Prostate gland (tissue), 2 donors: ENCODE data around the gene MVB12B. TPM values are rescaled to one million over a fixed set of nuclear protein-coding genes. Genes with fewer than 3 reads are reported as not detected.

Experiments used
- DNase-seq: peaks from one replicate; pipeline ENCODE4 v3.0.0-alpha.2; 2019; ENCODE audit warnings: low spot score
- H3K27ac ChIP-seq, 2 donors: fragments of 200-600 bp; sonication (generic); 2 replicates each; pipeline ENCODE4 v1.5.1; 2017 to 2019
- H3K27me3 ChIP-seq: fragments of 200-600 bp; sonication (generic); replicated peaks from 2 replicates; pipeline ENCODE4 v1.5.1; 2019; ENCODE audit not compliant: insufficient read depth
- H3K36me3 ChIP-seq, 2 donors: fragments of 200-600 bp; sonication (generic); 1 replicate in 1 of 2; 2 replicates in 1 of 2; pipeline versions ENCODE4 v1.5.1 to v1.8.1; 2017 to 2019
- H3K4me1 ChIP-seq: fragments of 200-600 bp; sonication (generic); replicated peaks from 2 replicates; pipeline ENCODE4 v1.5.1; 2019
- H3K4me3 ChIP-seq, 2 donors: fragments of 200-600 bp; sonication (generic); 2 replicates each; pipeline ENCODE4 v1.5.1; 2017 to 2019
- H3K9me3 ChIP-seq: fragments of 200-600 bp; sonication (generic); 2 replicates; pipeline ENCODE4 v1.5.1; 2017
- POLR2A ChIP-seq: fragments of 450-650 bp; IDR thresholded peaks from one replicate; pipeline ENCODE4 v1.6.1; 2016; ENCODE audit warnings: antibody characterized with exemption, mild to moderate bottlenecking
- POLR2AphosphoS5 ChIP-seq: sonication (generic); formaldehyde crosslinking; IDR thresholded peaks from one replicate; pipeline ENCODE4 v1.6.1; 2017; ENCODE audit warnings: antibody characterized with exemption
- WGBS: methylation state at CpG from one replicate; pipeline ENCODE4 v1.1.5; 2018; 5-methylcytosine and 5-hydroxymethylcytosine counted together
- intact Hi-C: fragments of 100-400 bp; cut with DNase I; formaldehyde crosslinking; loops from one replicate; pipeline ENCODE4 v1.14.2; 2022
- total RNA-seq, 2 donors: library from RNA; depleted of rRNA; stranded (reverse); fragments of >200 nt; gene quantifications; one replicate each; pipeline ENCODE4 v1.1.0, GENCODE V29; 2016
- TF ChIP-seq, protein P1 (sequence below), 4 experiments: fragments of 200-600 bp in 2 of 4; fragments of 450-650 bp in 2 of 4; sonication (generic) in 2 of 4; IDR thresholded peaks; 1 replicate in 3 of 4; 2 replicates in 1 of 4; pipeline ENCODE4 v1.5.1; 2016 to 2019; ENCODE audit warnings: antibody characterized with exemption in 4 of 4, mild to moderate bottlenecking in 2 of 4, moderate library complexity in 2 of 4

The MVB12B gene
- total RNA-seq, 2 donors from 2014 or later, result 17.3 to 28.4 TPM

DNA sequence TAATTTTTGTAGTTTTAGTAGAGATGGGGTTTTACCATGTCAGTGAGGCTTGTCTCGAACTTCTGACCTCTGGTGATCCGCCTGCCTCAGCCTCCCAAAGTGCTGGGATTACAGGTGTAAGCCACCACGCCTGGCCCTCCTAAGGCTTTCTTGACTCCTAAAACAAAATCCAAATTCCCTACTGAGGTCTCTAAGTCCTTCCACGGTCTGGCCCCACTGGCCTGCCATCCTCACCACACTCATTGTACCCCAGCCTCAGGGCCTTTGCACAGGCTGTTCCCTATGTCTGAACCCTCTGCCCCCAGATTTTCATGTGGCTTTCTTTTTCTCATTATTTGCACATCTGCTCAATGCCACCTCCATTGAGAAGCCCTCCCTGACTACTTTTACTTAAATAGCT, 34.7 kb upstream of the MVB12B start:
- H3K27ac ChIP-seq, result no peak overlapping the region
- no peaks in the 10 kb centered on the region for H3K9me3 ChIP-seq
- intact Hi-C loops, result no loop called here
- H3K36me3 ChIP-seq, result no peaks in the 10 kb centered on the region
- no peak for DNase-seq
- no peak overlapping the region for H3K4me3 ChIP-seq
- peaks cover 2% of the 10 kb centered on the region for H3K27me3 ChIP-seq
- 95% methylated on average over 4 of the region's 4 CpGs for WGBS
- TF ChIP-seq, protein P1, sequence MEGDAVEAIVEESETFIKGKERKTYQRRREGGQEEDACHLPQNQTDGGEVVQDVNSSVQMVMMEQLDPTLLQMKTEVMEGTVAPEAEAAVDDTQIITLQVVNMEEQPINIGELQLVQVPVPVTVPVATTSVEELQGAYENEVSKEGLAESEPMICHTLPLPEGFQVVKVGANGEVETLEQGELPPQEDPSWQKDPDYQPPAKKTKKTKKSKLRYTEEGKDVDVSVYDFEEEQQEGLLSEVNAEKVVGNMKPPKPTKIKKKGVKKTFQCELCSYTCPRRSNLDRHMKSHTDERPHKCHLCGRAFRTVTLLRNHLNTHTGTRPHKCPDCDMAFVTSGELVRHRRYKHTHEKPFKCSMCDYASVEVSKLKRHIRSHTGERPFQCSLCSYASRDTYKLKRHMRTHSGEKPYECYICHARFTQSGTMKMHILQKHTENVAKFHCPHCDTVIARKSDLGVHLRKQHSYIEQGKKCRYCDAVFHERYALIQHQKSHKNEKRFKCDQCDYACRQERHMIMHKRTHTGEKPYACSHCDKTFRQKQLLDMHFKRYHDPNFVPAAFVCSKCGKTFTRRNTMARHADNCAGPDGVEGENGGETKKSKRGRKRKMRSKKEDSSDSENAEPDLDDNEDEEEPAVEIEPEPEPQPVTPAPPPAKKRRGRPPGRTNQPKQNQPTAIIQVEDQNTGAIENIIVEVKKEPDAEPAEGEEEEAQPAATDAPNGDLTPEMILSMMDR (IDR thresholded peaks at IDR 0.05), result no peak
- TF ChIP-seq POLR2AphosphoS5 (no peak), POLR2A (no peak)
- no peaks in the 10 kb centered on the region for H3K4me1 ChIP-seq

- H3K27ac ChIP-seq, result no peak overlapping the region
- DNase-seq, result no peak
- intact Hi-C loops, result no loop called here
Observed at GRCh38 chr9:126292736-126293521, 33.7 kb upstream of the MVB12B start.

DNA sequence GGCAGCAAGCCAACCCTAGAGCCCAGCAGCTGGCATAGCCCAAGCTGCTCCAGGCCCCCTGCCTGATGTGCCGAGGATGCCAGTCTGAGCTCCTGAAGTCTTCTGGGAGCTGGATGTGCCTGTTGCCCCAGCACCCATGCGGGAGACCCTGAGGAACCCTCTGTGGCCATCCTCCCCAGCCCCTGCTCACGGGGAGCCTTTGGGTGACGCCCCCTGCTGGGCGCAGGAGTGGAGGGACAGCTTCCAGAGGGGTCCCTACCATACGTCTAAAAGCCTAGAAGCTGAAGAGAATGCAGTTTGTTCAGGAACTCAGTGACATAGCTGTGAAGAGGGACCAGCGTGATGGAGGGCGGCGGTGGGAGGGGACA, 33.1 kb upstream of the MVB12B start:
- intact Hi-C loops, result no loop called here
- TF ChIP-seq POLR2AphosphoS5, result no peak
- TF ChIP-seq, protein P1 (IDR thresholded peaks at IDR 0.05), result no peak
- TF ChIP-seq POLR2A, result no peak
- Histone ChIP-seq H3K36me3 (no peaks in the 10 kb centered on the region), H3K4me1 (no peaks in the 10 kb centered on the region), H3K27ac (no peak overlapping the region), H3K4me3 (no peak overlapping the region), H3K9me3 (no peaks in the 10 kb centered on the region), H3K27me3 (peaks cover 2% of the 10 kb centered on the region)
- DNase-seq, result no peak
- 77% methylated on average over 9 of the region's 9 CpGs for WGBS

More at GRCh38 chr9:126292736-126293521, 33.7 kb upstream of the MVB12B start:
- Histone ChIP-seq H3K27me3 (peaks cover 2% of the 10 kb centered on the region), H3K4me1 (no peaks in the 10 kb centered on the region), H3K9me3 (no peaks in the 10 kb centered on the region), H3K4me3 (no peak overlapping the region), H3K36me3 (no peaks in the 10 kb centered on the region)
- WGBS, result 88% methylated on average over 13 of the region's 16 CpGs
- no peak for TF ChIP-seq POLR2A
- no peak for TF ChIP-seq POLR2AphosphoS5
- TF ChIP-seq, protein P1 (IDR thresholded peaks at IDR 0.05), result no peak

DNA sequence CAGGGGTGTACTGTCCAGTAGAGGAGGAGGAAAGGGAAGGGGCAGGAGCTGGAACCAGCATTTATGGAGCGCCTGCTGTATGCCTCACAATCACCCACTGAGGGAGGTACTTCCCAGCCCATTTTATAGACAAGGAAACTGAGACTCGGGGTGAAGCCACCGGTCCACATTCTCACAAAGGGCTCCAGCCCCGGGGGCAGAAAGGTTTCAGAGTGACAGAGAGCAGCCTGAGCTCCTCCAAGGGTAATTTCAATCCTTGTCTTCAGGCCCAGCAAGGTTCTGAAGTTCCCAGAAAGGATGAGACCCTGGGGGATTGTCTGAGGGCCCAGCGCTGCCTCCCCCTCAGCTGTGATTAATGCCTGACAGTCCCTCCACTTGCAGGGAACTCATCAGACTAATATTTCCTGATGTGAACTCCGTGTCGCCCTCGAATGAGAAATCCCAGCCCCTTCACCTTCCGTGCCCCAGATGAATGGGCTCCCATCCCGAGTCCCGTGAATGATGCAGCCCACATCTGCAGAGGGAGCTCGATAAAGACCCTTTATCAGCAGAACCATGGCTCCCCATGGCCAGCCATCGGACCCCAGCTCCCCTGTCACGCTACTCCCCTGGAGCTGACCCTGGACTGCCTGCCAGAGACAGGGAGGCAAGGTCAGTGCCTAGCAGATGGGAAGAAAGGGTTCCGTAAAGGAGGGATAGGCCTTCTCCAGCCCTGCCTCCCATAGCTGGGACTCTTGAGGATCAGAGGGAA, 32.1 kb upstream of the MVB12B start:
- intact Hi-C loops, result no loop called here
- no peak overlapping the region for H3K27ac ChIP-seq
- H3K36me3 ChIP-seq, result no peaks in the 10 kb centered on the region
- TF ChIP-seq POLR2A (no peak), POLR2AphosphoS5 (no peak)
- TF ChIP-seq, protein P1 (IDR thresholded peaks at IDR 0.05), result no peak
- no peak for DNase-seq
- no peak overlapping the region for H3K4me3 ChIP-seq
- H3K9me3 ChIP-seq, result no peaks in the 10 kb centered on the region
- H3K27me3 ChIP-seq, result peaks cover 2% of the 10 kb centered on the region
- 87% methylated on average over 15 of the region's 15 CpGs for WGBS
- no peaks in the 10 kb centered on the region for H3K4me1 ChIP-seq
